ENCODE measurements around the gene PLCB1. TPM values are rescaled to one million over a fixed set of nuclear protein-coding genes. Genes with fewer than 3 reads are reported as not detected.

PLCB1 gene
- polyA plus RNA-seq, 1 donor (not counting 4 experiments of a cell fraction or from before 2014, with no cell fraction given), result 0.37 TPM

DNA sequence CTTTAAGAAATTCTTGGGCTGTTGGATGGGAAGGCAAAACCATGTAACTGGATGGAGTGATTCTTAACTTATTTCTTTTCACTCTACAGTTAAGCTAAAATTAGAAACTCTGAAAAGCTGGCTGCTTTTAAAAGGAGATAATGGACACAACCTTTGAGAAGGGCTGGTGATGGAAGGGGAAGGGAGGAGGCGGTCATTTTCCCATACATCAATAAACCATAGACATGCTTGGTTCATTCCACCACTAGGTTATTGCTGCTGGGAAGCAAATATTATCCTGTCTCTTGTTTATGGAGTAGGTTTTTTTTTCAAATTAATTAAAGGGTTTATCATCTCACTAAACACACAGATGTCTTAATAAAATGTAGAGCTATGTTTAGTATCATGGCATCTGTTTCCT is 76.2 kb downstream of the PLCB1 start:
- TF ChIP-seq EZH2 (IDR thresholded peaks at IDR 0.05; ENCODE audit: low read length), result no peak
- TF ChIP-seq, protein P1, sequence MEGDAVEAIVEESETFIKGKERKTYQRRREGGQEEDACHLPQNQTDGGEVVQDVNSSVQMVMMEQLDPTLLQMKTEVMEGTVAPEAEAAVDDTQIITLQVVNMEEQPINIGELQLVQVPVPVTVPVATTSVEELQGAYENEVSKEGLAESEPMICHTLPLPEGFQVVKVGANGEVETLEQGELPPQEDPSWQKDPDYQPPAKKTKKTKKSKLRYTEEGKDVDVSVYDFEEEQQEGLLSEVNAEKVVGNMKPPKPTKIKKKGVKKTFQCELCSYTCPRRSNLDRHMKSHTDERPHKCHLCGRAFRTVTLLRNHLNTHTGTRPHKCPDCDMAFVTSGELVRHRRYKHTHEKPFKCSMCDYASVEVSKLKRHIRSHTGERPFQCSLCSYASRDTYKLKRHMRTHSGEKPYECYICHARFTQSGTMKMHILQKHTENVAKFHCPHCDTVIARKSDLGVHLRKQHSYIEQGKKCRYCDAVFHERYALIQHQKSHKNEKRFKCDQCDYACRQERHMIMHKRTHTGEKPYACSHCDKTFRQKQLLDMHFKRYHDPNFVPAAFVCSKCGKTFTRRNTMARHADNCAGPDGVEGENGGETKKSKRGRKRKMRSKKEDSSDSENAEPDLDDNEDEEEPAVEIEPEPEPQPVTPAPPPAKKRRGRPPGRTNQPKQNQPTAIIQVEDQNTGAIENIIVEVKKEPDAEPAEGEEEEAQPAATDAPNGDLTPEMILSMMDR (optimal IDR thresholded peaks at IDR 0.05 in 1 of 3, IDR thresholded peaks at IDR 0.05 in 1 of 3, conservative IDR thresholded peaks at IDR 0.05 in 1 of 3; ENCODE audit: extremely low read depth in 1 of 3, insufficient read depth in 2 of 3, low read length in 3 of 3), result no peak
- Histone ChIP-seq H3K4me2 (ENCODE audit: control insufficient read depth, extremely low read depth, insufficient read depth, low read depth, low read length) (no peak overlapping the region), H3K9ac (ENCODE audit: control insufficient read depth, extremely low read depth, insufficient read depth, low read length) (no peak overlapping the region), H3K27ac (ENCODE audit: control insufficient read depth, insufficient read depth, low read length) (no peak overlapping the region), H3K4me1 (ENCODE audit: control insufficient read depth, extremely low read depth, insufficient read depth, low read length) (no peaks in the 10 kb centered on the region), H3K9me1 (ENCODE audit: control insufficient read depth, extremely low read depth, insufficient read depth, low read length) (no peaks in the 10 kb centered on the region), H3K4me3 (ENCODE audit: control insufficient read depth in 2 of 3, extremely low read depth in 1 of 3, insufficient read depth in 2 of 3, low read depth in 1 of 3, low read length in 3 of 3) (no peak overlapping the region), H2AFZ (ENCODE audit: control insufficient read depth, low read length) (no peak overlapping the region), H3K79me2 (ENCODE audit: control insufficient read depth, insufficient read depth, low read length) (no peaks in the 10 kb centered on the region), H3K9me3 (ENCODE audit: control insufficient read depth, low read depth, low read length) (no peaks in the 10 kb centered on the region), H4K20me1 (ENCODE audit: control insufficient read depth, extremely low read depth, insufficient read depth, low read length) (no peaks in the 10 kb centered on the region), H3K27me3 (ENCODE audit: control insufficient read depth, extremely low read depth, insufficient read depth, low read length) (no peaks in the 10 kb centered on the region), H3K36me3 (ENCODE audit: control insufficient read depth in 2 of 2, extremely low read depth in 1 of 2, insufficient read depth in 2 of 2, low read length in 2 of 2) (no peaks in the 10 kb centered on the region)
- dilution Hi-C loops (cut with MboI; ENCODE audit: extremely low pct_ligation_motif_present, low sequenced_read_pairs), result no loop called here
- FAIRE-seq (no peak), DNase-seq (ENCODE audit: low read depth, low spot score) (no peak)

GRCh38 chr20:8209061-8209460 is 77.0 kb downstream of the PLCB1 start:
- FAIRE-seq, result no peak
- Histone ChIP-seq H3K9me3 (ENCODE audit: control insufficient read depth, low read depth, low read length) (no peaks in the 10 kb centered on the region), H4K20me1 (ENCODE audit: control insufficient read depth, extremely low read depth, insufficient read depth, low read length) (no peaks in the 10 kb centered on the region), H3K79me2 (ENCODE audit: control insufficient read depth, insufficient read depth, low read length) (no peaks in the 10 kb centered on the region), H3K36me3 (ENCODE audit: control insufficient read depth in 2 of 2, extremely low read depth in 1 of 2, insufficient read depth in 2 of 2, low read length in 2 of 2) (no peaks in the 10 kb centered on the region), H3K4me2 (ENCODE audit: control insufficient read depth, extremely low read depth, insufficient read depth, low read depth, low read length) (no peak overlapping the region), H2AFZ (ENCODE audit: control insufficient read depth, low read length) (no peak overlapping the region), H3K9me1 (ENCODE audit: control insufficient read depth, extremely low read depth, insufficient read depth, low read length) (no peaks in the 10 kb centered on the region), H3K27me3 (ENCODE audit: control insufficient read depth, extremely low read depth, insufficient read depth, low read length) (no peaks in the 10 kb centered on the region), H3K9ac (ENCODE audit: control insufficient read depth, extremely low read depth, insufficient read depth, low read length) (no peak overlapping the region), H3K4me3 (ENCODE audit: control insufficient read depth in 2 of 3, extremely low read depth in 1 of 3, insufficient read depth in 2 of 3, low read depth in 1 of 3, low read length in 3 of 3) (no peak overlapping the region), H3K4me1 (ENCODE audit: control insufficient read depth, extremely low read depth, insufficient read depth, low read length) (no peaks in the 10 kb centered on the region), H3K27ac (ENCODE audit: control insufficient read depth, insufficient read depth, low read length) (no peak overlapping the region)
- dilution Hi-C loops (cut with MboI; ENCODE audit: extremely low pct_ligation_motif_present, low sequenced_read_pairs), result no loop called here
- no peak for DNase-seq (ENCODE audit: low read depth, low spot score)
- no peak for TF ChIP-seq EZH2 (IDR thresholded peaks at IDR 0.05; ENCODE audit: low read length)
- TF ChIP-seq, protein P1 (optimal IDR thresholded peaks at IDR 0.05 in 1 of 3, IDR thresholded peaks at IDR 0.05 in 1 of 3, conservative IDR thresholded peaks at IDR 0.05 in 1 of 3; ENCODE audit: extremely low read depth in 1 of 3, insufficient read depth in 2 of 3, low read length in 3 of 3), result no peak

All from keratinocyte (primary cell).